Measurements from ENCODE around the gene SMAP2.
"Not testable (repeated sequence)": the region's sequence is repeated elsewhere in the genome, so short reads cannot be mapped to it uniquely, and the experiment has no call there.

The SMAP2 gene

DNA sequence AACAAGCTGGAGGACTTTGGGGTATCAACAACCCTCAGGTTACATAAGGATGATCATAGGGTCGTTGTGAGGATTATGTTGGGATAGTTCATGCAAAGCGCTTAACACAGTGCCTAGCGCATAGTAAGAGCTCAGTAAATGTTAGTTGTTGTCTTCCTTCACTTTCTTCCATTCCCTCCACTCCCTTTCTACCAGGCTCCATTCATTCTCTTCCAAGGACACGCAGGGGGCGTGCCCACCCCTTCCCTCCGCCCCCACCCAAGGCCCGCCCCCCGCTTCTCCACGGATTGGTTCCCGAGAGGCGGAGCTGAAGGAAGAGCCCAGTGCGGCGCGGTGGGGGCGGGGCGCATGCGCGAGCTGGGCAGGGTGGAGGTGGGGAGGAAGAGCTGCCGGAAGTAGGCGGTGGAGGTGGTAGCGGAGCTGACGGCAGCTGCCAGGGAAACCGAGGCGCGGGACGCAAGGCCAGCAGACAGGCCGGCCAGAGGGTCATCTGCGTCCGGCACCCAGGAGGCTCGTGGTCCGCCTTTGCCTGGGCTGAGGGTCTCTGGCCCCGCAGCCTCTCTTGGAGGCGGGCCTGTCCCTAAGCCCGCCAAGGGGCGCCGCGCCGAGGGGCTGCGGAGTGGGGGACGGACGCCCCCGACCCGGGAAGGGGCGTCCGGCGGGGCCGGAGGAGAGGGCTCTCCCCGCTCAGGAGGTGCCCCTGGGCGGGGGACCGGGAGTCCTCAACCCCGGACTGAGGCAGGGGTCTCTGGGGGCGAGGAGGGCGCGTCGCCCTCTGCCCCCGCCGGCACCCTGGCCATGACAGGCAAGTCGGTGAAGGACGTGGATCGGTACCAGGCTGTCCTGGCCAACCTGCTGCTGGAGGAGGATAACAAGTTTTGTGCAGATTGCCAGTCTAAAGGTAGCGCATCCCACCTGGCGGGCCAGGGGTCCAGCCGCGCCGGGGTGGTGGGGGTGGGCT is at the start of gene SMAP2:
Gene SMAP2, plus strand, starts transcription at position 405 of the 961 bp plus-strand sequence. Its CDS starts 394 bp downstream, at position 799.
- DNase-seq = peak; percentile 91 to 97

DNA sequence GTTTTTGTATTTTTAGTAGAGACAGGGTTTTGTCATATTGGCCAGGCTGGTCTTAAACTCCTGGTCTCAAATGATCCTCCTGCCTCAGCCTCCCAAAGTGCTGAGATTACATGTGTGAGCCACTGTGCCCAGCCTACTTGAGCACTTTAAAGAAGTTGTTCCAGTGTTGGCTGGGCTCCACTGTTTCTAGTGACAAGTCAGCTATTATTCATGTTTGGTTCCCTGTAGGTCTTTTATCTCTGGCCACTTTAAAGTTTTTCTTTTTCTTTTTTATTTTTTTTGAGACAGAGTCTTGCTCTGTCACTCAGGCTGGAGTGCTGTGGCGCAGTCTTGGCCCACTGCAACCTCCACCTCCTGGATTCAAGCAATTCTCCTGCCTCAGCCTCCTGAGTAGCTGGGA is 42.1 kb upstream of the SMAP2 start:
- not testable (repeated sequence) for DNase-seq

DNA sequence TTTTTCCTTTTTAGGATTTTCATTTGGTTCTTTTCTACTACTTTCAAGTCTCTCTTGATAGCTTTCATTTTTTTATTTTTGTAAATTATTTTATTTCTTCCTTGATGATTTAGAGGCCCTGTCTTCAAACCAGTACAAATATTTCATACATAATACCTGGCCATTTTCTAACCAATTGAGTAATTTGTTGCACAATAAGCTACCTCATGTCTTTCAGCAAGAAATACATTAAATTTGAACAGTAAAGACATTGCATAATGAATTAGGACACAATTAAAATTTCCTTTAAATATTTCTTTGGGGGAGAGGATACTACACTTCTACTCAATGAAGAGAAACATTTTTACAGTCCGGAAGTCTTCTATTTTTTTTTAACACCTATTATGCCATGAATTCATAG is 40.8 kb upstream of the SMAP2 start:
- DNase-seq = no peak

DNA sequence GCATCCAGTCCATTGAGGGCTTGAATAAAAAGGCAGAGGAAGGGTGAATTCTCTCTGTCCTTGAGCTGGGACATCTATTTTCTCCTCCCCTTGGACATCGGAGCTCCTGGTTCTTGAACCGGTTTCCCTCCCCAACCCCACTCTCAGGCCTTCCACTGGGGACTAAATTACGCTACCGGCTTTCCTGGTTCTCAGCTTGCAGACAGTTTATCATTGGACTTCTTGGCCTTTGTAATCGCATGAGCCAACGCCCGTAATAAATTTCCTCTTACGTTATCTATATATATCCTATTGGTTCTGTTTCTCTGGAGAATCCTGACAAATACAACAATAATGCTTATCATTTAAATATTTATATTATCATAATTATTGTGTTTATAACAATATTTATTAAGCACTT is 36.1 kb upstream of the SMAP2 start:
- no peak for DNase-seq

DNA sequence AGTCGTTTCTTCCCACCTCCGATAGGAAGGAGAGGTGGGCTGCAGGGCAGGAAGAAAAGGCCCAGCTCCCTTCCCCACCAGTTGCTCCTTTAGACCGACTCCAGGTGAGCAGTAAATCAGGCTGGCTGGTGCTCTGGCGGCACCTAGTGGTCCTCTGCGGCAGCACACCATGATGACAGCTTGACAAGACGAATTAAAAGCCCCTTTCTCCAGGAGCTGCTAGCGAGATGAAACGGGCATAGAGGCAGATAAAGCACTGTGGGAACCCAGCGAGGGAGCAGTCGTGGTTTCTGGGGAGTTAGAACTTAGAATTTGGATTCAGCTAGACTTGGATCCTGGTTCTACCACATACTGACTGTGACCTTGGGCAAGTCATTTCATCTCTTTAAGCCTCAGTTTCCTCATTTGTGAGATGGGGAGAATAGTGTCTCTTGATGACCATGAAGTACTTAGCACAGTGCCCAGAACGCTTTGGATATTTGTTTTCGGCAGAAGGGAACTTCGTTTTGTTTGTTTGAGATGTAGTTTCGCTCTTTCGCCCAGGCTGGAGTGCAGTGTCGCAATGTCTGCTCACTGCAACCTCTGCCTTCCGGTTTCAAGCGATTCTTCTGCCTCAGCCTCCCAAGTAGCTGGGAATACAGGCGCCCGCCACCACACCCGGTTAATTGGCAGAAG is 34.6 kb upstream of the SMAP2 start:
- peak; percentile 64 to 88 for DNase-seq

DNA sequence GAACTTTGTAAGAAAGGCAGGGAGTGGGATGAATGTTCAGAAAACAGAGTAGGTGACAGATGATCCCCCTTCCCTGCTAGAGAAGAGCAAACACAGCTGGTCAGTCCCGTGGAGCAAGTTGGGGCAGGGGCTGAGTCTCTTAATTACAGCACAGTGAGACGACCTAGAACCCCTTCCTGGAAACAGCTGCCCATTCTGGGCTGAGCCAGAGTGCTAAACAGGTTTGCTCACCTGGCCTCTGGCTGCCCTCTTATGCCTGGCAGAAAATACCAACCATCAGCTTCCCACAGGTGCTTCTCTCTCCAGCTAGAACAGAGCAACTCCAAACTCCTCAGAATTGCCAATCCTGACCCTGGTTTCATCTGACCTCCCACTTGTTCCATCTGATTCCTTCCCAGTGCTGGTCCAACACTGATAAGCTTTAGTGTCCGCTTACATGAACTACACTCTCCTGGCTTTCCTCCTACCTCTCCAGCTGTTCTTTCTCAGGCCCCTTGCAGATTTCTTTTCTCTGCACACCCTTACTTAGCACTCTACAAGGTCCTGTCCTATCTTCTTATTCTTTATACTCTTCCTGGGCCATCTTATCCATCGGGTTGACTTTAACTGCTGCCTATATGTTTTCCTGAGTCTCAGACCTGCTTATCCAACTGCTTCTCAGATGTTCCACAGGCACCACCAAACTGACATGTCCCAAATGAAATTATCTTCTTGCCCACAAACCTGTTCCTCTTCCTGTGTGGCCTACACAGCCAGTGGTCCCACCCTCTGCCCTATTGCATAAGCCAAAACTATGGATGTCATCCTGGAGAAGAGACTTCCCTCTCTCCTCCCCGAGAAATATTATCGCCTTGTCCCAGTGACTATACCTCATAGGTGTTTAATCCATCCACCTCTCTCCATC is 33.9 kb upstream of the SMAP2 start:
- no peak for DNase-seq

DNA sequence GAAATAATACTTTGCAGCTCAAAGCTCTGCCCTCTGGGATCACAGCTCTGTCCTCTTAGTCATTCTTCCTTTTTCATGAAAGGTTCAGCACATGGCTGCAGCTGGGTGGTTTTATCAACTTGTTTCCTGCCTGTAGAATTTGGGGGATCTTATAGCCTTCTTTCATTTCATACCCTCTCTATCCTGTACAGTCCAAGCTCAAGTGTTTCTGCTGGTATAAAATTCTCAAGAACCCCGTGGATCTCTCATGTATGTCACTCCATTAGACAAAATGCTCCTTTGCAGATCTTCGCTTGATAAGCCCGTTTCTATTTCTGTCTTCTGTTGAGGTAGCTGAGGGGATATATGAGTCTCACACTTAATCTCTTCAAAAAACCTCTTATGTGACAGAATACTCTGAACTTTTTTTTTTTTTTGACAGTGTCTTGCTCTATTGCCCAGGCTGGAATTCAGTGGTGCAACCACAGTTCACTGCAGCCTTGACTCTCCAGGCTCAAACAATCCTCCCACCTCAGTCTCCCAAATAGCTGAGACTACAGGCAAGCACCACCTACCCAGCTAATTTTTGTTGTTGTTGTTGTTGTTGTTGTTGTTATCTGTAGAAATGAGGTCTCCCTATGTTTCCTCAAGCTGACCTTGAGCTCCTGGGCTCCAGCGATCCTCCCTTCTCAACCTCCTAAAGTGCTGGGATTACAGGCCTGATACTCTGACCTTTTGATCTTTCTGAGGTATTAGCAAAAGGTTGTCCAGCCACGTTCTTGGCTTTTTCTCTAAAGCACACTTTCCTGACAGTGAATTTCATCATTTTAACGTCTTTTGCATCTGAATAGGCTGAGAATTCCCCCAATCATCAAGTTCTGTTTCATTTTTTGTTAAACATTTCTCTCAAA is 31.8 kb upstream of the SMAP2 start:
- DNase-seq = no peak

DNA sequence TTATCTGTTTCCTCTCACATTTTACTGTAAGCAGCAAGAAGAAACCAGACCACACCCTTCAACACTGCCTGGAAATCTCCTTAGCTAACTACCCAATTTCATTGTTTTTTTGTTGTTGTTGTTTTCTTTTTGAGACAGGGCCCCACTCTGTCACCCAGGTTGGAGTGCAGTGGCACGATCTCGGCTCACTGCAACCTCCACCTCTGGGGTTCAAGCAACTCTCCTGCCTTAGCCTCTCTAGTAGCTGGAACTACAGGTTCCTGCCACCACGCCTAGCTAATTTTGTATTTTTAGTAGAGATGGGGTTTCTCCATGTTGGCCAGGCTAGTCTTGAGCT is 31.2 kb upstream of the SMAP2 start:
- not testable (repeated sequence) for DNase-seq

DNA sequence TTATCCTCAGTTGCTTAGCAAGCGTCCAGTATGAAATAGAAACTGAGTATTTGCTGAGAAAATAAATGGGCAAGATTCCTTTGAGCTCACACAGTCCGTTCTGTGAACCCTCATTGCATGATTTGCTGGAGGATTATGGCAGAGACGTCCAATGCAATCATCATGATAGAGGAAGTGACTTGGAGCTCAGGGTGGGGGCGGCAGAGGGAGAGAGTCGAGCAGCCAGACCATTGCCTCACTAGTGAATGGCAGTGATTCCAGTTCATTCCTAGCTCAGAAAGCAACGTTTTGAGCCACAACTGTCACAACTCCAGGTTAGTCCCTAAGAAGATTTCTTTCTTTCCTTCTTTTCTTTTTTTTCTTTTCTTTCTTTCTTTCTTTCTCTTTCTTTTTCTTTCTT is 28.9 kb upstream of the SMAP2 start:
- no peak for DNase-seq

DNA sequence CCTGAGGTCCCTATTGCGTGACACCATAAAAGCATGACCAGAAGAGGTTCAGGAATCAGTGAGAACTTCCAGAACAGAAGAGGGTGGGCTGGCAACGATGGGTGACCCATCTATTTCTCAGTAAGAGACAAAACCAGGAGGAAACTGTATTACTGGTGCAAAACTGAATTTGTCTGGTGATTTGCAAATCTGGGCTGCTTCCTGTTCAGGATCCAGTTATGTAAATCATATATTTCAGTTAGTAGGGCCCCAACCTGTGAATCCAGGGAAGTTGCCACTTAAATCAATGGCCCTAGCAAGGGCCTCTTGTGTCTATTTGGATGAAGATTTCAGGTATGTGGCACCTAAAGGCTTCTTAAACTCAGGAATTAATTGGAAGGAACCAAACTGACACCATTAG is 23.1 kb upstream of the SMAP2 start:
- DNase-seq = no peak

DNA sequence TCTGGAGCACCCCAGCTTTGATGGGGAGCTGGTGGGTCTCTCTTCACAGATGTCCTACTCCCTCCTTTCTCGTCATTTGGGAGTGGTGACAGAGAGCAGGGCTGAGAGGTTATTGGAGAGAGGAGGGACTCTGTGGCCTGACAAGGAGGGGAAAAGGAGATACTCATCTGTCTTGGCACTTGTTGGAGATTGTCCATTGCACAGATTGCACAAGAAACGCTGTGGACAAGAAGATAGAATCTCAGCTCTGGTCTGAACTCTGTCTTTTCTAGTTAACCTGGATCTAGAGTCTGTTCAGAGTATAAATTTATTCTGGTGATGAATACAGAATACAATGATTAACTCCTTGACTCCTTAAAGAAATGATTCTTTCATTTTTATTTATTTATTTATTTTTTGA is 22.4 kb upstream of the SMAP2 start:
- no peak for DNase-seq

DNA sequence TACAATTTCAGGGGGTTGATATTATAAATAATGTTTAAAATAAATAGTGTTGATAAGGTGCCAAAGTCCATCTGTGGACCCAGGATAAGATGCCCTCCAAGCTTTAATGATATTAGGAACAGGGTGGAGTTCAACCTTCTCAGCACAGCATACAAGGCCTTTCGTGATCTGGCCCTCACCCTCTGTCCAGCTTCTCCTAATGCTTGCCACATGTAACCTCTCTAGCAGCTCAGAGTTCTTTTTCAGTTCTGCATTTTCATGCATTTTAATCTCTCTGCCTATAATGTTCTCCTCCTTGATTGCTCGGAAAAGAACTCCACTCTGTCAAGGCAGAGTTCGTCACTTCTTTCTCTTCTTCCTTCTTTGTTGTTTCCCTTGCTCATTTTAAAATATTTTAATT is 21.4 kb upstream of the SMAP2 start:
- DNase-seq = no peak

DNA sequence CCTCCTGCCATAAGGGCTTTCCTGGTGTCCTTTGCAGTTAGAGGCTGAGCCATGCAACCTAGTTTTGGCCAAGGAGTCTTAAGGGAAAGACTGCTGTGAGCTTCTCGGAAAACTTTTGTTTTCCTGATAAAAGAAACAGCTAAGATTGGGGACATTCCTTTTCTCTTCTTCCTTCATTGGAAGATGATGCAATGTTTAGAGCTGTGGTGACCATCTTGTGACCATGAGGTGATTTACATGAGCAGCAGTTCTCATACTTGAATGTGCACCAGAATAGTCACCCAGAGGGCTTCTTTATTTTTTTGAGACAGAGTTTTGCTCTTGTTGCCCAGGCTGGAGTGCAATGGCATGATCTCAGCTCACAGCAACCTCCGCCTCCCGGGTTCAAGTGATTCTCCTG is 20.4 kb upstream of the SMAP2 start:
- no peak for DNase-seq

DNA sequence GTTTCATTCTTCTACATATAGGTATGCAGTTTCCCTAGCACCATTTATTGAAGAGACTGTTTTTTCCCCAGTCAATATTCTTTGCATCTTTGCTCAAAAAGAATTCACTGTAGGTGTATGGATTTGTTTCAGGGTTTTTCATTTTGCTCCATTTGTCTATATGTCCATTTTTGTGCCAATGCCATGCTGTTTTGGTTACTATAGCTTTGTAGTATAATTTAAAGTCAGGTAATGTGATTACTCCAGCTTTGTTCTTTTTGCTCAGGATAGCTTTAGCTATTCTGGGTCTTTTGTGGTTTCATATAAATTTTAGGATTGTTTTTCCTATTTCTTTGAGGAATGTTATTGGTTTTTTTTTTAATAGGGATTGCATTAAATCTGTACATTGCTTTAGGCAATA is 15.9 kb upstream of the SMAP2 start:
- DNase-seq = no peak

DNA sequence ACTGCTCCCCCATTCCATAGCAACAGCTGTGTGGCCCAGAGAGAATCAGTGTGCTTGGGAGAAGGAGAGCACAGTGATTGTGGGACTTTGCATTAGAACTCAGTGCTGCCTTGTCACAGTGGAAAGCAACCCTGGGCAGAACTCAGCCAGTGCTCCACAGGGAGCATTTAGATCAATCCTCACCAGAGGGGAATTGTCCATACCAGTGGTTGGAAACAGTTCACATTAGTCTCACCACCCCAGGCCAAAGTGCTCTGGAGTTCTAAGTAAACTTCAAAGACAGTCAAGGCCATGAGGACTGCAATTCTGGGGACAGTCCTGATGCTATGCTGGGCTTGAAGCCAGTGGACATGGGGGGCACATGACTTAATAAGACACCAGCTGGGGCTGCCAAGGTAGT is 12.9 kb upstream of the SMAP2 start:
- no peak for DNase-seq

DNA sequence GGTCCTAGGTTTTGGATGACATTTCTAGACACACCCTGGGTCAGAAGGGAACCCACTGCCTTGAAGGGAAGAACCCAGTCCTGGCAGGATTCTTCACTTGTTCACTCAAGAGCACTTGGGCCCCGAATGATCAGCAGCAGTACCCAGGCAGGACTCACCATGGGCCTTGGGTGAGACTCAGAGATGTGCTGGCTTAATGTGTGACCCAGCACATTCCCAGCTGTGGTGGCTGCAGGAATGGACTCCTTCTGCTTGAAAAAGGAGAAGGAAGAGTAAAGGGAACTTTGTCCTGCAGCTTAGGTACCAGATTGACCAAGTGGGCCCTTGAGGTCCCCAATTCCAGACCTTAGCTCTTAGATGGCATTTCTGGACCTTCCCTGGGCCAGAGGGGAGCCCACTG is 12.3 kb upstream of the SMAP2 start:
- DNase-seq = no peak

DNA sequence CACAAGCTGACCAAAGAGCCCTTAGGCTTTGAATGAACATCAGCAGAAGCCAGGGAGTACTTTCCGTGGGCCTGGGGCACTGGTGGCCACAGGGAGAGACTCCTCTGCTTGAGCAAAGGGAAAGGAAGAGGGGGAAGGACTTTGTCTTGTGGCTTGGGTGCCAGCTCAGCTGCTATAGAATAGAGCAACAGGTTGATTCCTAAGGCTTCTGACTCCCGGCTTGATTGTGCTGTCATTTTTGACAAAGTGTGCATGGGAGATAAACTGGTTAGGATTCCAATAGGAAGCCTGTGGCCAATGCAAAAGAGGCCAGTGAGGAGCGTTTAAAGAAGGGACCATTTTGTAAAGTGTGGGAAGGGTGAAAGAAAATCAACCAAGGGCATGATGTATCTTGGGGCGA is 11.9 kb upstream of the SMAP2 start:
- DNase-seq = no peak

DNA sequence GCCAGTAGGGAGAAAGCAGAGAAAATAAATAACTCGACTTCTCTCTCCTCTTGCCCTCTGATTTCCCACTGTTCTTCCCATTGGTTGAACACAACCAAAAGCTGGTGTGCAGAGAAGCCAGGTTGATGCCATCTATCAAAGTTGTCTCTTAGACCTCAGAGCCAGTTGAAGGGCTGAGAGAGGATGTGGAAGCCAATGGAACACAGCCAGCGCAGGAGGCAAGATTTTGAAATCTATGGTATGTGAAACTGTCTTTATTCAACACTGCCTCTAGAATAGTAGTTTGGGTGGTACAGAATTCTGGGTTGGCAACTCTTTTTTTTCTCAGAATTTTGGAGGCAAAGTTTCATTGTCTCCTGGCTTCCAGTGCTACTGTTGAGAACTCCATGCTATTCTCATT is 11.3 kb upstream of the SMAP2 start:
- no peak for DNase-seq

DNA sequence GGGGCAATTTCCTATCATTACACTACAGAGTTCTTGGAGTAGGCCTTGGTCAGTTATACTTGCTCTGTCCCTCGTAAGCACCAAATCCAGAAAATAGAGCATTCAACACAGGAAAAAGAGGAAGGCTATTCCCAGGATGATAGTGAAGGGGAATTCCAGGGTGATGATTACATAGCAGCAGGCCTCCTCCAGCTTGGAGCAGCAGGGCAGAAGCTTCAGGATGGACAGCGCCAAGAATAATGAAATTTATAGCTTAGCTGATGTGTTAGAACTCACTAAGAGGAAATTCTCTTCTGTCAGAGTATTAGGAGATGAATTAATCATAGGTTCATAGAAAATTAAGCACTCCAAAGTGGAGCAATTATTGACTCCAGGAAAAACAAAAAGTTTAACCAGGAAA is 10.8 kb upstream of the SMAP2 start:
- no peak for DNase-seq

DNA sequence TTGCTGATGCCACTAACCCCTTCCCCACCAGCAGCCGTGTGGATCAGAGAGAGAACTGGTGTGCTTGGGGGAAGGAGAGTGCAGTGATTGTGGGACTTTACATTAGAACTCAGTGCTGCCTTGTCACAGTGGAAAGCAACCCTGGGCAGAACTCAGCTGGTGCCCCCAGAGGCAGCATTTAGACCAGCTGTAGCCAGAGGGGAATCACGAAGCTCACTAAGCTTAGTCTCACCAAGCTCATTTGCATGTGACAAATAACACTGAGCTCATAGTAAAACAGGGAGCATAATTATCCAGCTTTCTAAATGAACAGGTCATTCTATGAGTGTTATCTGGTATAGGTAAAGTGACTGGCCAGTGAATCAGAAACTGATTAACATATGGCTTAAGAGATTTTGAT is 9.8 kb upstream of the SMAP2 start:
- no peak for DNase-seq

DNA sequence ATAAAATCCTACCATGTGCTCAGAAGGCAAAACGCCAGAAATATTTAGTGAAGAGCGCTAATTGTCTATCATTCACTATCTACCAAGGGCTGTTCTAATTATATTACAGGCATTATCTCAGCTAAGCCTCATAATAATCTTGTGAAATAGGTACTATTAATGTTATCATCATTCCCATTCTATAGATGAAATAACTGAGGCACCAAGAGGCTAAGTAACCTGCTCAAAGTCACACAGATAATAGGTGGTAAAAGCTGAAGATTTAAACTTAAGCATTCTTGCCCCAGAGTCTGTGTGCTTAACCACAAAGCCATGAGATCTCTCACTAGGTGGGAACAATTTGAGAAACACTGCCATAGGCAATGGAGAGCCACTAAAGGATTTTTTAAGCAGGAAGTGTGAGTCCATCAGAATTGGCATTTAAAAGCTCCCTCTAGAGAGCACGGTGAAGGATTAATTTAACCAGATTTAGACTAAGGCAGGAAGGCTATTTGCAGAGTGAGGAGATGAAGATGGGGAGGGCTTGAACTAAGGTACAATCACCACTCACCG is 1.7 kb upstream of the SMAP2 start:
- DNase-seq = no peak

Data from NCI-H446 (cell line).